Uterus (tissue), 4 donors: Measurements from ENCODE around the gene GARNL3. TPM values are rescaled to one million over a fixed set of nuclear protein-coding genes. Genes with fewer than 3 reads are reported as not detected.

ENCODE experiments used
- DNase-seq, 2 donors: peaks; one replicate each; pipeline ENCODE4 v3.0.0-alpha.2; 2019 to 2020
- H3K27ac ChIP-seq, 2 donors: fragments of 200-600 bp; sonication (generic); 1 replicate in 1 of 2; 2 replicates in 1 of 2; pipeline ENCODE4 v1.5.1; 2016 to 2018
- H3K27me3 ChIP-seq, 2 donors: fragments of 200-600 bp; sonication (generic); one replicate each; pipeline ENCODE4 v1.5.1; 2018 to 2019; ENCODE audit warnings: control low read depth in 1 of 2
- H3K36me3 ChIP-seq, 2 donors: fragments of 200-600 bp; sonication (generic); one replicate each; pipeline ENCODE4 v1.5.1; 2019; ENCODE audit warnings: control low read depth in 1 of 2
- H3K4me1 ChIP-seq, 2 donors: fragments of 200-600 bp; sonication (generic); one replicate each; pipeline ENCODE4 v1.5.1; 2018 to 2019; ENCODE audit warnings: control low read depth in 1 of 2
- H3K4me3 ChIP-seq, 2 donors: fragments of 200-600 bp; sonication (generic); 1 replicate in 1 of 2; 2 replicates in 1 of 2; pipeline ENCODE4 v1.5.1; 2018 to 2019; ENCODE audit warnings: mild to moderate bottlenecking in 1 of 2
- H3K9me3 ChIP-seq, 2 donors: fragments of 200-600 bp; sonication (generic); one replicate each; pipeline ENCODE4 v1.5.1; 2019; ENCODE audit warnings: control low read depth in 1 of 2
- CTCF ChIP-seq, 4 experiments: fragments of 200-600 bp in 2 of 4; fragments of 450-650 bp in 2 of 4; sonication (generic) in 2 of 4; IDR thresholded peaks; one replicate each; pipeline ENCODE4 v1.5.1; 2016 to 2019; ENCODE audit warnings: antibody characterized with exemption in 4 of 4, mild to moderate bottlenecking in 2 of 4, moderate library complexity in 1 of 4
- POLR2A ChIP-seq, 2 donors: fragments of 450-650 bp; IDR thresholded peaks; one replicate each; pipeline ENCODE4 v1.6.1; 2016; ENCODE audit warnings: antibody characterized with exemption in 2 of 2, mild to moderate bottlenecking in 1 of 2, moderate library complexity in 1 of 2
- intact Hi-C: fragments of 100-400 bp; cut with DNase I; formaldehyde crosslinking; loops from one replicate; pipeline ENCODE4 v1.15.1; 2023; ENCODE audit warnings: low total_unique reads
- total RNA-seq, 4 donors: library from RNA; depleted of rRNA in 3 of 4; stranded (reverse); fragments of >200 nt in 3 of 4; gene quantifications; one replicate each; pipeline versions ENCODE4 v1.1.0 to v1.2.4, GENCODE V29; 2014 to 2023
- donor health status: DM: yes; HTN: yes; CAD: no.

GARNL3 gene
- total RNA-seq, 4 donors from 2014 or later: 9.7 to 79.7 (median 72.0) TPM

- TF ChIP-seq CTCF (IDR thresholded peaks at IDR 0.05) (no peak), POLR2A (IDR thresholded peaks at IDR 0.05) (no peak)
- no peak overlapping the region for H3K4me3 ChIP-seq
- no peaks in the 10 kb centered on the region for H3K9me3 ChIP-seq
- intact Hi-C loops: no loop called here
- no peak for DNase-seq
- no peak overlapping the region for H3K27ac ChIP-seq
- no peaks in the 10 kb centered on the region for H3K36me3 ChIP-seq
- H3K4me1 ChIP-seq: no peaks in the 10 kb centered on the region
- H3K27me3 ChIP-seq: no peaks in the 10 kb centered on the region
These were observed 146.5 kb downstream of the GARNL3 start for GRCh38 chr9:127411122-127411521.

- Histone ChIP-seq H3K27ac (no peak overlapping the region), H3K36me3 (no peaks in the 10 kb centered on the region), H3K4me1 (no peaks in the 10 kb centered on the region), H3K4me3 (no peak overlapping the region), H3K27me3 (no peaks in the 10 kb centered on the region), H3K9me3 (no peaks in the 10 kb centered on the region)
- no peak for TF ChIP-seq POLR2A (IDR thresholded peaks at IDR 0.05)
- TF ChIP-seq CTCF (IDR thresholded peaks at IDR 0.05): no peak
- no peak for DNase-seq
- intact Hi-C loops: no loop called here
These were observed 150.6 kb downstream of the GARNL3 start for GRCh38 chr9:127415141-127415540.

- Histone ChIP-seq H3K4me1 (no peaks in the 10 kb centered on the region), H3K27ac (no peak overlapping the region), H3K4me3 (no peak overlapping the region), H3K36me3 (no peaks in the 10 kb centered on the region), H3K9me3 (no peaks in the 10 kb centered on the region), H3K27me3 (no peaks in the 10 kb centered on the region)
- TF ChIP-seq CTCF (IDR thresholded peaks at IDR 0.05) (no peak), POLR2A (IDR thresholded peaks at IDR 0.05) (no peak)
- no peak for DNase-seq
- intact Hi-C loops: no loop called here
These were observed 151.1 kb downstream of the GARNL3 start for GRCh38 chr9:127415657-127416056.

GRCh38 chr9:127417131-127418036 lies 152.8 kb downstream of the GARNL3 start:
- TF ChIP-seq POLR2A (IDR thresholded peaks at IDR 0.05) (no peak), CTCF (IDR thresholded peaks at IDR 0.05) (no peak)
- no peak overlapping the region for H3K27ac ChIP-seq
- H3K4me1 ChIP-seq: peaks cover 0 to under 1% of the 10 kb centered on the region in 2 donors
- H3K36me3 ChIP-seq: no peaks in the 10 kb centered on the region
- no peaks in the 10 kb centered on the region for H3K9me3 ChIP-seq
- H3K27me3 ChIP-seq: no peaks in the 10 kb centered on the region
- DNase-seq: no peak
- no peak overlapping the region for H3K4me3 ChIP-seq
- intact Hi-C loops: no loop called here

GRCh38 chr9:127418037-127418471 lies 153.5 kb downstream of the GARNL3 start:
- peaks cover 3 to 7% of the 10 kb centered on the region in 2 donors for H3K4me1 ChIP-seq
- H3K4me3 ChIP-seq: no peak overlapping the region

More at GRCh38 chr9:127418037-127418471, 153.5 kb downstream of the GARNL3 start:
- Histone ChIP-seq H3K27ac (no peak overlapping the region), H3K9me3 (no peaks in the 10 kb centered on the region), H3K36me3 (no peaks in the 10 kb centered on the region), H3K27me3 (no peaks in the 10 kb centered on the region)
- no peak for DNase-seq
- intact Hi-C loops: no loop called here
- TF ChIP-seq POLR2A (IDR thresholded peaks at IDR 0.05): no peak
- no peak for TF ChIP-seq CTCF (IDR thresholded peaks at IDR 0.05)
